Activated effector memory CD4-positive, alpha-beta T cell treated with Interleukin-2 at 50 U/mL for 16 hours (primary cell): Measurements from ENCODE around the gene DOK1.

Source experiments
- DNase-seq: peaks from one replicate; pipeline ENCODE4 v3.0.0-alpha.2; 2020

Gene DOK1

DNA sequence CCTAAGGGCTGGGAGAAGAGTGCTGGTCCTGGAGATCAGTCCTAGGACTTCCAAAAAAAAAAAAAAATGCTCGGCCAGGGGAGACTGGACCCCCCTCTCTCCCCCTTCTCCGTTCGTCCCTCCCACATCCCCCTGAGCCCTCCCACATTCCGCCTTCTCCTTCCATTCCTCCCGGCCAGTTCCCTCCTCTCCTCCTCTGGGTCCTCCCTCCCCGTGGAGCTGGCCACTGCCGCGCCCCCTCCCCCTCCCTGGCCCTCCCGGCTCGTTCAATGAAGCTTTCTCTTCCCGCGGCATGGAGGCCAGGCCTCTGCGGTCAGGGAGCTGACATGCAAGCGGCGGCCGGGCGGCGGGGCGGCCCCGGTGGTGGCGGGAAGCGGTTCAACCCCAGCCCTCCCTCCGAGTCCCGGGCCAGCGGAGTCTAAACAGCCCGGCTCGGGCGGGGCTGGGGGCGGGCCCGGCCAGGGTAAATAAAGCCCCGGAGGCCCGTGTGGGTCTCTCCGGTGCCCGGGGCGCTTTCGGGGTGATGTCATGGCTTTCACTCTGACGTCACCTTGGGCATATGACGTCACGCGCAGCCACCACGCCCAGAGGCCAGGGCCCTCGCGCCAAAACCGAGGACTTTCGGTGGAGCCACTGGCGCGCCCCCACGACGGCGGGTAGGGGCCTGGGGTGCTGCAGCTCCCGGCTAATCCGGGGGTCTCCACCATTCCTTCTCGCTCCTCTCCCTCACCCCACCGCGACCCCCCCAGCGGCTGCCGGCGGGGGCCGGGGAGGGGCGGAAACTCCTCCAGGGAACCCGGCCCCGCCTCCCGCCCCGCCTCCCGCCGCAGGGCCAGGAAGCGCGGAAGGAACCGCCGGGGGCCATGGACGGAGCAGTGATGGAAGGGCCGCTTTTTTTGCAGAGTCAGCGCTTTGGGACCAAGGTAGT, at the start of gene DOK1, which contains the start of gene LOXL3:
TSS of gene DOK1 (plus strand) at position 829 of the 928 bp plus-strand sequence. CDS start at position 864, 35 bp downstream.
TSS of gene LOXL3 (minus strand) at position 51 of the 928 bp plus-strand sequence. CDS start 1,308 bp downstream, outside the sequence.
- DNase-seq: peak; percentile 74

DNA sequence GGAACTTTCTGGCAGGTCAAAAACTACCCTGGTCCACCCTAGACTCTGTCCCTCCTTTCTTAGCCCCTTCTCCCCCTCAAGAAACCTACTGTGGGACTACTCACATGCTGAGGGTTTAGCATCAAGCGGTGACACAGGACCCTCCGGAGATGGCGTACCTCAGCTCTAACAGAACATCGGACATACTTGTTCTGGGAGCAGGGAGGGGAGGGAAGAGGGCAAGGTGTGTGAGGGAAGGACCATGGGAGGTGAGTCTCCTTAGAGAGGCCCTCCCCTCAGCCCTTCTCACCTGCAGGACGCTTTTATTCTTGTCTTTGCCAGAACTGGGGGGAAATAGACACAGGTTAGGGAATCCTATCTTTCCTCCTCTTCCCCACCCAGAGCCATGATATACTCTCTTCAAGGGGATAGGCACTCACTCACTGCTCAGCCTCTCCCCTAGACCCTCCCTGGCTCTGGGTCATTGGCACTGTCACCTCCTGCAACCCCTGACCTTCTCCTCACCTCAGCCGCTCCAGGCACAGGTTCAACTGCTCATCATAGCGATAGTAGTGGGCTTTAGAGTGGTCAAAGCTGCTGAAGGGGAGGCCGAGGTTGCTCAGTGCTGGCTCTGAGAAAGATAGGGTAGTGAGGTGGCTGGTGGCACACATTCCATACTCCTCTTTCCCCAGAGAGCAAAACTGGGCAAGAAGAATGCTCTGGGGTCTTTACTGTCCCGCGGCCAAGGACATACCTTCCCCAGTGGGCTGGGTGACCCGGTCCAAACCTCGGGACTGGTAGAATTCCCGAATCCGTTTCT, 48.9 kb upstream of the DOK1 start:
- no peak for DNase-seq

DNA sequence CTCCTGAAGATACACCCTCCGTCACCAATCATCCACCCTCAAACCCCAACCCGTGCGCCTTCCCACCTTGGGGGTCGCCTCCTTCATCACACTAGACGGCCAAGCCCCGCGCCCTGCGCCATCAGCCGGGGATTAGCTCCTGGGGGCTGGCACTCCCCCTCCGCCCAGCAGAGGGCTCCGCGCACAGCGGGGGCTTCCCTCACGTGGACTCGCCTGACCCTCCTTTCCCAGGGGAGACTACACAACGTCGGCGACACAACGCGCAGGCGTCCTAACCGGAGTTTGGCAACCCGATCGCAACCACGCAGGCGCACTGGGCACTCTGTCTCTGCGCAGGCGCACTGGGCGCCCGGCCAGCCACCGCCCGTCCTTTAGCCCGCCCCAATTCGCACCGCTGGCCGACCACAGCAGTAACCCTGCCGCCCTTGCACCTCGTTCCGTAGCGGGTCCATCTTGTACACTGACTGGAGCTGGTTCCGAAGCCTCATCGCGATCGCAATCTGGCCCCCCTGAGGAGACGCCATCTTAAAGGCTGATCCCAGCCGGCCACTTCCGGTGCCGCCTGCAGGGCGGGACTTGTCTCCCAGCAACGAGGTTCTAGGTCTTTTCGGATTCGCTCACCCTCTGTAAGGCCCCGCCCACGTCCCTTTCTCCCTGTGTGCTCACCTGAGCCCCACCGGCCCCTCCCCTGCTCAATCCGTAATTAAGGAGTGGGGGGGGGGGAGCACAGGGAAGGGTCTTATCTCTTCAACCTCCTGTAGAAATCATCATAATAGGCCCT, 47.2 kb upstream of the DOK1 start, which contains the start of gene PCGF1:
TSS of gene PCGF1 (minus strand) at position 551 of the 781 bp plus-strand sequence. CDS start at position 524, 27 bp downstream.
- peak; percentile 98 for DNase-seq

DNA sequence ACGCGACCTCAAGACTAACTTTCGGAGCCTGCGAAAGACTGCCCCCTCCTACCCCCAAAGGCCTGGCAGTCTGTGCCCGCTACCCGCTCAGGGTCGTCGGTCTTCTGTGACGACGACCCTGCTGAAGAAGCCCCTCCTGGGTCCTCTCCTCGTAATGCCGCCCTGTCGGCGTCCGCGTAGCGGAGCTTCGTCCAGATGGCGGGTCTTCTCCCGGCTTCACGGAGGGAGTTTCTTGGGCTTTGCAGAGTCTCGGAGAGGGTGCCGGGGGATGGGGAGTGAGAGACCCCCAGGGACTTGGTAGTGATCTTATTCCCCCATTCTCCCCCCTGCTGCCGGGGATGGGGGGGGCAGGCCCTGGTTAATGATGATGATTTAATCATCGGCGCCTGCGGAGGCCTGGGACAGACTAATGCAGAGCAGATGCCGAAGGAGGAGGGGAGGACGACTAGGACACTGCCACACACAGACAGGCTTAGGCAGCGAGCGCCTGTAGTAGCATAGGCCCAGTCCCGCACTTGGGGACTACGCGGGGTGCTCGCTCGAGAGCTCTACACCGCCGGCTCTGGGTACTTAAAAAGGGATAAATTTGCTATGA, 46.5 kb upstream of the DOK1 start:
- DNase-seq: no peak

DNA sequence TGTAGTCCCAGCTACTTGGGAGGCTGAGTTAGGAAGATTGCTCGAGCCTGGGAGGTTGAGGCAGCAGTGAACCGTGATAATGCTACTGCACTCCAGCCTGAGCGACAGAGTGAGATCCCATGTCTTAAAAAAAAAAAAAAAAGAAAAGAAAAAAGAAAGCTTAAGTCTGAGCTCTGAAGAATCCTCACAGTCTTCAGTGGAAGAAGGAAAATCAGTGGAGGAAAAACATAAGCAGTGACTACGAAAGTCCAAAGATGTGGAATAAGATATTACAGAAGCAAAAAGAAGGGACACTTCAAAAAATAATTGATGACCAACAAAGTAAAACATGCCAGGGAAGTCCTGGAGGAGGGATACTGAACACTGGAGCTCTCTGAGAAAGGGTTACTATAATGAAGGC, 44.2 kb upstream of the DOK1 start:
- DNase-seq: no peak

DNA sequence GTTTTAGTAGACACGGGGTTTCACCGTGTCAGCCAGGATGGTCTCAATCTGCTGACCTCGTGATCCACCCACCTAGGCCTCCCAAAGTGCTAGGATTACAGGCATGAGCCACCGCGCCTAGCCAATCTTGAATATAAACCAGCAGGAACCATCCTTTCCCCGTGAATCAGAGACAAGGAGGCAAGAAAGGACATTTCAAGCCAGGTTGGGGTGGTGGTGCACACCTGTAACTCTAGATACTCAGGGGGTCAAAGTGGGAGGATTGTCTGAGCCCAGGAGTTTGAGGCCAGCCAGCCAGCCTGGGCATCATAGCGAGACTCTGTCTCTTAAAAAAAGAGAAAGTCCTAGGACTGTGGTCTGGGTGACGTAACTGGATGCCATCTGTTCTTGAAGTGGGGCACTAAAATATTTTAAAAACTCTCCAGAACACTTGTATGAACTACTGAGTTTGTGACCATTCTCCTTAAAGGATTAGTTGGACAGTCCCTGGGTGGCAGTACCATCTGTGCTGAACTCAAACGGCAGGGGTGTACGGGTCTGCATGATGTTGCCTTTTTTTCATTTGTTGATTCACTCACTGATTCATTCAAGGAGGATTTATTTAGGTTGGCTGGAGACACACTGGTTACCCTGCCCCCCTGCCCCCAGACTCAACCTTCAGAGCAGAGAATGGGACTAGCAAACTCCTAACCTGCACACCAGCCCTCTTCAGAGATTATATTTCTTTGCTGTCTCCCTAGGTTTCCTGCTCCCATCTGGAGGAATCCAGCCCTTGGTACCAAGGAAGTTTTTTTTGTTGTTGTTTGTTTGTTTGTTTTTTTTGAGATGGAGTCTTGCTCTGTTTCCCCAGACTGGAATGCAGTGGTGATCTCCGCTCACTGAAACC, 43.2 kb upstream of the DOK1 start:
- DNase-seq: no peak

DNA sequence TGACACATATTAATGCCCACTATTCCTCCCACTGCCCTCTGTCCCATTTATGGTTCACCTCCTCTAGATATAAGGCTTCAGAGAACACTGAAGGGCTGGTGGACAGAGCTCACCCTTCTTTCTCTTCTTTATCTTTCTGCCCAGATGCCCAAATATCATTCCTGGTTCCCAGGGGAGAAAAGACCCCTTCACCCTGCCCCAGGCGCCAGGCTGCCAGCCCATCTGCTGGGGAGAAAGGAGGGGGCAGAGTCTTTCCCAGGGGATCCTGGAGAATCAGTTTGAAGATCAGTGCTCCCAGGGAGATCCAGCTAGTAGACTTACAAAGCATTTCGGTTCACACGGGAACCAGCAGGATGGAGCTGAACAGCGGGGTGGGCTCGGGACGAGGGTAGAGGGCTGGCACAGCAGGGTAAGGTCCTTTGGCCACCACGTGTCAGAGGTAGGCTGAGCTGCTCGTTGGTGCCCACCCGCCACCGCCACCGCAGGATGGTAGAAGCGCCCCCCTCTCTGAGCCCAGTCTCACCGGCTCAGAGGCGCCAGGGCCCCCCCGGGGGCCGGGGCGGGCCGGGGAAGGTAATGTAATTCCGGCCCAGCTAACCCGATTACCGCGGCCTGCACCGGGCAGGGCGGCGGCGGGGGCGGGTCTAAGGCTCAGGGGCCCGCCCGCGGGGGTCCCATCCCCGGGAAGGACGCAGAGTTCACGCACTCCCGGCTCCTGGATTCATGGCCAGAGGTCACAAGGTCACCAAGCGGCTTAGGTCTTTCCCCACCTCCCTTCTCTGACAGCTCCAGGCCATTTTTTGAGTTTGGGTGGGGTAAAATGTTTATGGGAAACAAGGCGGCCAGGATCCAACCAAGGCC, 41.5 kb upstream of the DOK1 start:
- no peak for DNase-seq

DNA sequence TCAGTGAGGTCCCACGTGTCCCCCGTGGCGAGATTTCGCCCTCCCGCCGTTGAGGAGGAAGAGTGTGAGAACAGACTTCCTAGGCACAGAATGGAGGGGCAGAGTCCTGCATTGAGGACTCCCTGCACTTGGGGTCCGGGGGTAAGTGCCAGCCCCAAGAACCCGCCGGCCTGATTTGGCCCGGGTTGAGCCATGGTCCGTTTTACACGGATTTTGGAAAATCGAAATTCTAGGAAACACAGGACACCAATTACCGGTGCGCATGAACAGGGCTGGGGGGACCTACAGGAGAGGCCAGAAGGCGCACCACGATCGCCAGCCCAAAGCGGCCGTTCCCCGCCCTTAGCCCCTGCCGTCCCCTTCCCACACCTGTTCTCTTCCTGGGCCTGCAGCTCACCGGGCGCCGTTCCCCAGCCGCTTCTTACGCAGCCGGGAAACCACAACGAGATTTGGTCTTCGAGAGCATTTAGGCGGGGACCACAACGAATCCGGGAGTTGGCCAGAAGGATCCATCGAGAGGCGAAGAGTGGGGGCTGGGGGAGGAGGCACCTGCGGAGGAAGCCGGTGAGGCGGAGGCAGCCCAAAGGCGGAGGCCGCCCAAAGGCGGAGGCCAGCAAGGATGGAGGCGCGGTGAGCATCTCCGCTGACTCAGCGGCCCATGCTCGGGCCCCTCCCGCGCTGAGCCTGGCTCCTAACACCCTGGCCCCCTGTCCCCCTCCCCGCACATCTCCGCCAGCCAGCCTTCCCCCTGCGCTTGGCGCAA, 40.7 kb upstream of the DOK1 start:
- no peak for DNase-seq

DNA sequence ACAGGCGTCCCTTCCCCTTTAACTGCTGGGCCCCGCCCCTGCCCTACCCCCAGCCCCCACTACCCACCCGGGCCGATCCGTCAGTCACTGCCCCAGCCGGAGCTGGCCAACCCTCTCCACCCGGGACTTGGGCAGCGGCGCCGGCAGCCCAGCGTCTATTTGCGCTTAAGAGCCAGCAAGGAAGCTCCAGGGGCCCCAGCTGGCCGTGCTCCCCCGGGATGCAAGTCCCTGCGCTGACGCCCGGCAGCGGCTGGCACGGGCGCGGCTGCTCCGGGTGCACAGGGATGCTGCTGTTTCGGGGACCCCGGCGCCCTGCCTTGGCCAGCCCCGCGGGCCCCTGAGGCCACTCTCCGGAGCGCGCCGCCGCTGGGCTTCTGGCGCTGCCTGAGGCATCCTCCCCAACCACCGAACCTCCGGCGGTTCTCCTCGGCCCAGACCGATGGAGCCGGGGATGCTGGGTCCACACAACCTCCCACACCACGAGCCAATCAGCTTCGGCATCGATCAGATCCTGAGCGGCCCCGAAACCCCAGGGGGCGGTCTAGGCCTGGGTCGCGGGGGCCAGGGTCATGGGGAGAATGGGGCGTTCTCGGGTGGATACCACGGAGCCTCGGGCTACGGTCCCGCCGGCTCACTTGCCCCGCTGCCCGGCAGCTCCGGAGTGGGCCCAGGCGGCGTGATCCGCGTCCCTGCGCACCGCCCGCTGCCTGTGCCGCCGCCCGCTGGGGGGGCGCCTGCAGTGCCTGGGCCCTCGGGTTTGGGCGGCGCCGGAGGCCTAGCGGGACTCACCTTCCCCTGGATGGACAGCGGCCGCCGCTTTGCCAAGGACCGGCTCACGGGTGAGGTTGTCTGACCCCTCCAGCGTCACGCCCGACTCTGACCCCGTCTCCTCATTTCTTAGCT, 39.9 kb upstream of the DOK1 start, which contains the start of gene TLX2:
TSS of gene TLX2 (plus strand) at position 83 of the 903 bp plus-strand sequence. CDS start at position 440, 357 bp downstream.
- DNase-seq: no peak

DNA sequence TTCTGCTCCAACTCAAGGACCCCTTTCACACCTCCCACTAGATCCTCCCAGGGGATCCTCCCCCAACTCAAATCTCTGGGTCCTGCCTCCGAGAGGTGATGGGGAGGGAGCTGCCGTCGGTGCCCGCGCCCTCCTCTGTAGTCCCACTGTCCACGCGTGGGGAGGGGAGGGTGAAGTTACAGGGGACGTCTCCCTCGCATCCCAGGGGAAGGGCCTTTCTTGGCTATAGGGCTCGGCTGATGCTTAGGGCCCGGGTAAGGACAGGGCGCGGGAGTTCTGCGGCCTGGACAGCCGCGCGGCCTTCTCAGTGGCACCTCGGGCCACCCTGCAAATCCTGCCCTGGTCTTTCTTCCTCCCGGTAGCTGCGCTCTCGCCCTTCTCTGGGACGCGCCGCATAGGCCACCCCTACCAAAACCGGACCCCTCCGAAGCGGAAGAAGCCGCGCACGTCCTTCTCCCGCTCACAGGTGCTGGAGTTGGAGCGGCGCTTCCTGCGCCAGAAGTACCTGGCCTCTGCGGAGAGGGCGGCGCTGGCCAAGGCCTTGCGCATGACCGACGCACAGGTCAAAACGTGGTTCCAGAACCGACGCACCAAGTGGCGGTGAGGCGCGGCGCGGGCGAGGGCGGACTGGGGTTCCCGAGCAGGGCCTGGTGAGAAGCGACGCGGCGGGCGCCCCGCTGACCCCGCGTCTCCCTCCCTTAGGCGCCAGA, 39.1 kb upstream of the DOK1 start:
- DNase-seq: no peak

DNA sequence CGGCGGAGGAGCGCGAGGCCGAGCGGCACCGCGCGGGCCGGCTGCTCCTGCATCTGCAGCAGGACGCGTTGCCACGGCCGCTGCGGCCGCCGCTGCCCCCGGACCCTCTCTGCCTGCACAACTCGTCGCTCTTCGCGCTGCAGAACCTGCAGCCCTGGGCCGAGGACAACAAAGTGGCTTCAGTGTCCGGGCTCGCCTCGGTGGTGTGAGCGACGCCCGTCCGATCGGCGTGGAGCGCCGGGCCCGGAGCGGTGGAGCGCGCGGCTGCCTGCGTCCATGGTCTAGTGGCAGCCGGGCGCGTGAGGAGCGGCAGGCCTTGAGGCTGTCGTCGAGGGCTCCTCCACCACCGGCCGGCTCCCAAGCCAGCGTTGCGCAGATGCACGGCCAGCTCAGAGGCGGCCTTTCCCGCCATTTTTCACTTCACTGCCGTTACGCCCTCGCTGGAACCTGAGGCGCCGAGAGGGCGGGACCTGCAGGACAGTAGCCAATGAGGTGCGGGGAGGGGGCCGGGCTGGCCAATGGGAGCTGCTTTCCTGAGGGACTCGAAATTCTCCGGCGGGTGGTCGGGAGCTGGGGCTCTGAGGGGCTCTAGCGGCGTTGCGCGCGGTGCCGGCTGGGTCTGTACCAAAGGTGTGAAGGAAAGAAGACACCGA, 38.4 kb upstream of the DOK1 start:
- DNase-seq: peak; percentile 63

DNA sequence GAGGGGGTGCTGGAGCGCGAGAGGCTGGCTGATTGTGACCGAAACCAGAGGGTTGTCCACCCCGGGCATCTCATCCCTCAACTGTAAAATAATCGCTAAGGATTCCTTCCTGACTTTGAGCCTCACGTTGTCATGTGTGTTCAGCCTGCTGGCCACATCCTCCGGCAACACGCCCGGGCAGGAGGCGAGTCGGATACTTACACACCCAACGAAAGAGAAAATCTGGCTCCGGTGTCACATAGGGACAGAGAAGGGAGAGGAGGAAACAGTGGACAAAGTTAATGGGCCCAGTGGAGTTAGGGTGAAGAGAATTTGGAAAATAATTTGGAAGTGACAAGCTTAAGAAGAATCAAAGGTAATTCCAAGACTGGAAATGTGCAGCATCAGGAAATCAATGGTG, 37.9 kb upstream of the DOK1 start:
- DNase-seq: no peak

DNA sequence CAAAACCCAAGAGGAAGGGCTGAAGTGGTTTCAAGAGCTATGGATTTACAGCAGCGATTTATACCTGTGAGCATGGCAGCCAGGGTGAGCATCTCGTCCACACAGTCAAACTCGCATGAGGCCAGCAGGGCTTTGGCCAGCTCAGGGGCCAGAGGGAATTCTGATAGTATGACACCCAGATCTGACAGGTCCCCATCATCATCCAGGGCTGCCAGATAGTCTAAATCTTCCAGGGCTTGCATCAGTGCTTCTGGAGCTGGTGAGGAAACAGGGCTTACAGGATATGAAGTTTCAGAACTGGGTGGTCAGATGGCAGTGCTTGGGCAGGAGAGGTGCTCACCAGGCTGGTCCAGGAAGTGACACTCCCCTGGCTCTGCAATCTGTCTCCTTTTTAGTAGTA, 32.0 kb upstream of the DOK1 start:
- DNase-seq: no peak

DNA sequence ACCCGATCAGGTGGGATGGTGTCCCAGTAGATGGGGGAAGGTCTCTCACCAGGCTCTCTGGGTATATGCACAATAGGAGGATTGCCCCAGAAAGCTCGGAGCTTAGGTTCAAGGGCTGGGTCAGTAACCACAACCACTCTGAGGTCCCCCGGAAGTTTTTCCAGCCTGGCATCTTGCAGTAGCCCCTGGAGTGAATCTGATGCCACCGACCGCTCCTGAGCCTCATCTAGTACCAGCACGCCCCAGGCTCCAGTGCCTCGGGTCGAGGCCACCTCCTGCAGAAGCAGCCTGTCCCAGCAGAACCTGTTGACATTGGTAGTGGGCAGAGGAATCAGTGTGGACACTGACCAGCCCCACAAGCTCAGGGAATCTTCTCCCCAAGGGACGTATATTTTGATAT, 30.5 kb upstream of the DOK1 start:
- DNase-seq: no peak

DNA sequence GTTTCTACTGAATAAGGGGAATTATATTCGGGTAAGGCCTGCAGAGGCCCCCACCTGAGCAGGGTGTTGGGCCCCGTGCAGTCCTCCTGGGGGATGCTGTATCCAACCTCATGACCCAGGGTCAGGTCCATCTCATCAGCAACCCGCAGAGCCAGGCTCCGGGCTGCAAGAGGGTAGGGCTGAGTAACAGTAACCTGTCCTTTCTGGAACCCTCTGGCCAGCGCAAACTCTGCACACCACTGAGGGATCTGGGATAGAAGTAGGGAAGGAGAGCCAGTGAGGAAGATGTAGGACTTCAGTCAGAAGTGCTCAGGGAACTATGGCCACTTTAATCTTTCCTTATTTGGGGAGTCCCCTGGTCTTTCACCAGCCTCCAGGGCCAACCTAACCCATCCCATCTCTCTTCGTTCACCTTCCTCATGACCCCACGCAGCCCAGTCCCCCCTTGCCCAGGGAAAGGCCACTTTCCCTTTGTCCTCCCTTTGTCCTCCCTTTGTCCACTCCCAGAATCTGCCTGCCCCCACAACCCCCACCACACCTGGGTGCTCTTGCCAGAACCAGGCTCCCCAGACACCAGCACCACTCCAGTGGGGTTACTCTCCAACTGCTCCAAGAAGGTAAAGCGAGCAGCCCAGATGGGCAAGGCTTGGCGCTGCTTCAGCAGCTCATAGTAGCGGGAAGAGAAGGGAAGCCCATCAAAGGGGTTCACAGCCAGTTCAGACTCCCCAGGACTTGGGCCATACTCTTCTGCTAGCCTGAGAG, 29.4 kb upstream of the DOK1 start:
- no peak for DNase-seq
